HG02840 (cell line): ENCODE data around the gene TEFM.
"Not testable (repeated sequence)": the region's sequence is repeated elsewhere in the genome, so short reads cannot be mapped to it uniquely, and the experiment has no call there.

Experiments used
- ATAC-seq: cut with Tn5 transposase; IDR thresholded peaks from one replicate; pipeline ENCODE4 v1.9.1; 2021; ENCODE audit warnings: mild to moderate bottlenecking, moderate library complexity, moderate number of reproducible peaks; ENCODE audit not compliant: unreplicated experiment, low FRiP score

TEFM gene

DNA sequence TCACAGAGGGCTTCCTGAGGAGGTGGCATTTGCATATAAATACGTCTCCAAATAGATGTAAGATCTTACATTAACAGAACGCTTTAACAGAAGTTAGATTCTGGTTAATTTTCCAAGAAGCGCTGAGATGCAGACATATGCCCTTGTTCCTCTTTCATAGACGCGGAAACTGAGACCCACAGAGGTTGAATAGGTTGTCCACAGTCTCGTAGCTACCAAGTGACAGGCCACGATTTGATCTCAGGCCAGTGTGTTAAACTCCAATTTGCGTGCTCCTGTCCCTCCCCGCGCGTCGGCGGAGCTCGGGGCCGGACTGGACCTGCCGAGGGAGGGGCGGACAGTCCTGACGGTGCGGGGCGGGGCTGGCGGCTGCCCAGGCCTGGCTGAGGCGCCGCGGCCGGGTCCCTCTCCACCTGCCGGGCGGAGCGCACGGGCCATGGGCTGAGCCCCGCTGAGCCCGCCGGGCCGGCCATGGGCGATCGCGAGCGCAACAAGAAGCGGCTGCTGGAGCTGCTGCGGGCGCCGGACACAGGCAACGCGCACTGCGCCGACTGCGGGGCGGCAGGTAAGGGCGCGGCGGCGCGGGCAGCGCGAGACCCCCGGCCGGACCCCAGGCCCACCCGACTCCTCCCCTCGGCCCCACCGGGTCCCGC is 15.6 kb upstream of the TEFM start, which contains the start of gene ADAP2:
Gene ADAP2, plus strand, starts transcription at position 402 of the 653 bp plus-strand sequence. Its CDS starts 70 bp downstream, at position 472.
- ATAC-seq, result no peak

DNA sequence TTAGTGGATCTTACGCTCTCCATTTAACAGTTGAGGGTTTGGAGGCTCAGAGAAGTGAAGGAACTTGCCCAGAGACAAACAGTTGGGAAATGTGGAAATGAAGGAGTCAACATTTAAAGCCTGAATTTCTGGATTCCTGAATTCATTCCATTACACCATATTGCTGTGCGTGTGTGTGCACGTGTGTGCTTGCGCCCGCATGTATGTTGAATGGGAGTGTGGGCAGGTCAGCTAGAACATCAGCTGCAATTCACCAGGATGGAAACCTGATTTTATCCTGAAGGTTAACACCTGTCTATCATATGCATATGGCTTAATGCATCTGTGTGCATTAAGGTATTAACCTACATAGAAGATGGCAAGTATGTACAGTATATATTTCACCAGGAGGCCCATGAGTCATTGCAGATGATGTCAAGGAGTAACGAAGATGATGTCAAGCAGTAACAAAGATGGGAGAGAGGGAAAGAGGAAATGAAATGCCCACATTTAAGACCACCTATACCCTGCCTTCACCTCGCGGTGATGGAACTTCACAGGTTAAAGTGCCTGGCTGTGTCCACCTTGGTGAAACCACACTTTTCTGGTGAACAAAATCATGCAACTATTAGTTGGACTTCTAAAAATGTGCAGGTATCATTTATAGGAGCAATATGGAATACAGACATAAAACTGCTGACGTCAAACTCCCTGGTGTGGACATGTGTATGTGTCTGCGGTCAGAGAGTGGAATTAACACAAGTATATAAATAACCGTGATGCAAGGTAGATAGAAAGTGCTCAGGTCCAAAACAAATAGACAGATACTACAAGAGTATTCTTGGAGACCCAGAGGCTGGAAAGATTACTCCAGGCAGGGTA is 14.9 kb upstream of the TEFM start:
- ATAC-seq, result no peak

DNA sequence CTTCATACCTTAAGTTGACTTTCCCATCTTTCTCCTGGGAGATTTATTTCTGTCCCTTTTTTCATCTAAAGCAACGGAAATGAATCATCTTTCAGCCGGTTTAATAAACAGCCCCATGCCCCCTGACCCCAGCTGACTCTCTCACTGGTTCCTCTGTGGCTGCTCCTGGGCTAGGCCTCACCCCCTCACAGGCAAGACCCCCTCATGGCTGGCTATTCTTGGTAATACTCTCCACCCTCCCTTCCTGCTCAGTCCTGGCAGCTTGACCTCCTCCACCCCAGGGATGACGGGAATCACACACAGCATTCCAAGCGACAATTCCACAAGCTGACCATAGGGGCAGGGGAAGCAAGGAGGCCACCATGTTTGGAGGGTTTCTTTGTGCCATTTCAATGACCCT is 14.2 kb upstream of the TEFM start:
- ATAC-seq, result no peak

DNA sequence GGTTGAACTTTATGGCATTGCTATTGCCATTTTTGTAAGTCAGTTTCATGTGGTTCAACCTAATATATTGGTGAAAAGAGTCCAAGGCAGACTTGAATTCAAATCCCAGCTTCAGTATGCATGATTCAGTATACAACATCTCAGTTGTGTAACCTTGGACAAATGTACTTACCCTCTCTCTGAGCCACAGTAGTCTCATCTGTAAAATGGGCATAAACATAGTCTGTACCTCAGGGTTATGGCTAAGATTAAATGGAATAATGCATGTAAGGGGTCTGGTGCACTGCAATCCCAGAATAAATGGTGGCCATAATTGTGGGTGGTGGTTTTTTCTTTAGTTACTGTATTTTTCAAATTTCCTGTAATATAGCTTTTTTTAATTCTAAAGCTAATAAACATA is 11.0 kb upstream of the TEFM start:
- no peak for ATAC-seq

DNA sequence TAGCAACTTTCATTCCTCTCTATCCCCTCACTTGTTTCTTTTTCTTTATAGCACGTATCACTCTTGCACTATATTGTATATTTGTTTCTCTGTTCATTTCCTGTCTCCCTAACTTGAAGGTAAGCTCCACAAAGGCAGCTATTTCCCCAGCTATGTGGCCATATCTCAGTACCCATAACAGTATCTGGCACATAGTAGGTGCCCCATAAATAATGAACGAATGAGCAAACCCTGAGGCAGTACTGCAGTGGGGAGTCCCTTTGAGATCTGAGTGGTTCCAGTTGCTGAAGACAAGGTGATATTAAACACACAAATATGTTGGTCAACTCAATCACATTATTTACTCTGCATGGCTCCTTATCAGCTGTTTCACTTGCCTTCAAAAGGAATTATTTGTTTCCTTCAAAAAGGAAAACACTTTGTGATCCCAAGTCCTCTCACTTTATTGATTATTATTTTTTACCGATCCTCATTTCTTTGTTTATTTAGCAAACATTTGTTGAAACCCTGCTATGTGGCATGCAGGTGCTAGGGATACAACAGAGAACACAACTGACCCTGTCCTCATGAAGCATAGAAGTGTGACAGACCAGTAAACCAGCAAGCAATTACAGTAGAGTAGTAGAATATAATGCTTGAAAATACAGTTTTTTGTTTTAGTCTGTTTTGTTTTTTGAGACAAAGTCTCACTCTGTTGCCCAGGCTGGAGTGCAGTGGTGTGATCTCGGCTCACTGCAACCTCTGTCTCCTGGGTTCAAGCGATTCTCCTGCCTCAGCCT is 10.0 kb upstream of the TEFM start:
- ATAC-seq, result no peak

DNA sequence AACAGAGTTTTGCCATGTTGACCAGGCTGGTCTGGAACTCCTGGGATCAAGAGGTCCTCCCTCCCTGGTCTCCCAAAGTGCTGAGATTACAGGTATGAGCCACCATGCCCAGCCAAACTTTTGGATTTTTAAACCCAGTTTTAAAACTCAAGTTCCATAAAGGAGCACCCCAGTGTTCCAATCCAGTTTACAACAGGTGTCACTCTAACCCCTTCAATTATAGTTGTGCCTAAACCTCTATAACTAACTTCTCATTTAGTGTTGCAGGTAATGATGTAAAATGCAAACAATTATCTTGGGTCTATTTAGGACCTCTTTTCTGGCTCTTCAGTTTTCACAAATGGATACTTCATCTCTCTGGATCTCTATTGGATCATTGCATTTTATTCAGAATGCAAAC is 7.9 kb upstream of the TEFM start:
- no peak for ATAC-seq

DNA sequence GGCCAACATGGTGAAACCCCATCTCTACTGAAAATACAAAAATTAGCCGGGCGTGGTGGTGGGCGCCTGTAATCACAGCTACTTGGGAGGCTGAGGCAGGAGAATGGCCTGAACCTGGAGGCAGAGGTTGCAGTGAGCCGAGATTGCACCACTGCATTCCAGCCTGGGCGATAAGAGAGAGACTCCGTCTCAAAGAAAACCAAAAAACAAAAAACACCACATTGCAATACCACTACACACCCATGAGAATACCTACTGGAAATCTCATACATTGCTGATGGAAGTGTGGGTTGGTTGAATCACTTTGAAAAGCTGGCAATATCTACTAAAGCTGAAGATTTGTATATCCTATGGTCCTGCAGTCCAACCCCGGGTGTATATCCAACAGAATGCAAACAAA is 4.1 kb upstream of the TEFM start:
- ATAC-seq, result not testable (repeated sequence)

DNA sequence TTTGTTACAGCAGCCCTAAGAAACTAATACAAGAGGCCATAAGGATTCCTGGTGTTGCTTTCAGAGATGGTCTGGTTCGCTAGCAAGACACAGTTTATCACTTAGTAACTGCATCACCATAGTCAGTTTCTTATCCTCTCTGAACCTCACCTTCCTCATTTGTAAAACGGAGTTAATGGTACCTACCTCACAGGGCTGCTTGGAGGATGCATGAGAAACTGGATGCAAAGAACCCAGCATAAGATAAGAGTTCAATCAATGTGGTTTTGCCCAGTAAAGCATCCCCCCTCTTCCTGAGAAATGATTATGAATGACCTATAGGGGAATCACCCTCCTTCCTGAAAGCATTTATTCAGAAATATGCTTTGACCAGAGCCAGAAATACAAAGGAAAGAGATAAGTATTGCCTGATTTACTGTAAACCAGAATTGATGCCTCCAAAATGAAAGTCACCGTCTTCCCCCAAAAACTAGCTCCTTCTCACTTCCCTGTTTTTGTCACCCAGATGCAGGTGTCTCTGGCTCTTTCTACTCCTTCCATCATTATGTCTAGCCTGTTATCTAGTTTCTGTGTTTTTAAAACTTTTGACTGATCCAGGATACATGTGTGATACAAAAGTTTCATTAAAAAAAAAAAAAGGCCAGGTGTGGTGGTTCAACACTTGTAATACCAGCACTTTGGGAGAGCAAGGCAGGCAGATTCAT is 2.8 kb upstream of the TEFM start:
- no peak for ATAC-seq

DNA sequence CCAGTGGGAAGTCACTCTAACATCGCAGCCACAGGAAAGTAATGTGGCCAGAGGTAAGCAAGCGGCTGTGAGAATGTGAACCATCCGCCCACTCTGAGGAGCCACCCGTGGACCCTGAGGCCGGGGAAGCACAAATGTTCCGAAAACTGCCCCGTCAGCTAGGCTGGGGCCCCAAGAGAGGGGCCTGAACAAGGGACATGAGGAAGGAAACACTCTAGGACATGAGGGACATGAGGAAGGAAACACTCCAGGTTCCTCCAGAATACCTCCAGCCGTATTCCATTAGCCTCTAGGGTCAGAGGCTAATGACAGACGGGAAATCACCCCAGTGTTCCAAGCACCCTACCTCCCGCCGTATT is 317 bp downstream of the TEFM start:
- peak; percentile 39 for ATAC-seq

DNA sequence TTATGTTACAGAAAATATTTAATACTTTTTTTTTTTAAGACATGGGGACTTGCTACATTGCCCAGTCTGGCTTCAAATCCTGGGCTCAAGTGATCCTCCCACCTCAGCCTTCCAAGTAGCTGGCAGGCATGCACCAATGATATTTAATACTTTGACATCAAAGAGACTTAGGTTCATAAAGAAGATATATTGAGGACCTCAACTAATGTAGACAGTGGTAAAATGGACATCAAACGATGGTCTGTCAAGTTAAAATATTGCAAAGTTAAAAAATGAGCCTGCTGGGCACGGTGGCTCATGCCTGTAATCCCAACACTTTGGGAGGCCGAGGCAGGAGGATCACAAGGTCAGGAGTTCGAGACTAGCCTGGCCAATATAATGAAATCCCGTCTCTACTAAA is 8.7 kb downstream of the TEFM start:
- no peak for ATAC-seq

DNA sequence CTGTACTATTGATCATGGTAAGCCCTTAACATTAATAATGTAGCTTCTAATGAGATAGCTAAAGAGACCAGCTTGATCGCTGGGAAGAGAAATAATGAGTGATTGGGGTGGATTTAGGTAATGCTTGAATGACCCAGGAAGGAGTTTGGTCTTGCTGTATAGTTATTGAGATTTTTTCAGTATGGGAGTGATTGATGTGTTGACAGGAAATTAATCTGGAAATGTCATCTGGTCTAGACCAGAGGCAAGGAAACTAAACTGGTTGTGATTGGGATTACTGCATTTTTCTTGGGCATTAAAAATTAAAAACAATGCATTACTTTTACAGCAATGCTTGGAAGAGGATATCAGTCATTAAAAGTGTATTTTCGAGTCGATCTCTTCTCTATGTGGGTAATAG is 11.8 kb downstream of the TEFM start:
- ATAC-seq, result no peak

DNA sequence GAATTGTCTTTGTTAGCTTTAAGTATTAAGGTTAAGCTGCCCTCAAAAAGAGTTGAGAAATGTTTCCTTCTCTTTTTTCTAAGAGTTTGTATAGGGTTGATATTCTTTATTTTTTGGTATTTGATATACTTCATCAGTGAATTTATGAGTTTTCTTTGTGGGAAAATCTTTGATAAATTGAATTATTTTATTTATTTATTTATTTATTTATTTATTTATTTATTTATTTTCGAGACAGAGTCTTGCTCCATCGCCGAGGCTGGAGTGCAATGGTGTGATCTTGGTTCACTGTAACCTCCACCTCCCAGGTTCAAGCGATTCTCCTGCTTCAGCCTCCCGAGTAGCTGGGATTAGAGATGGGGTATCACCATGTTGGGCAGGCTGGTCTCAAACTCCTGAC is 19.9 kb downstream of the TEFM start:
- no peak for ATAC-seq

DNA sequence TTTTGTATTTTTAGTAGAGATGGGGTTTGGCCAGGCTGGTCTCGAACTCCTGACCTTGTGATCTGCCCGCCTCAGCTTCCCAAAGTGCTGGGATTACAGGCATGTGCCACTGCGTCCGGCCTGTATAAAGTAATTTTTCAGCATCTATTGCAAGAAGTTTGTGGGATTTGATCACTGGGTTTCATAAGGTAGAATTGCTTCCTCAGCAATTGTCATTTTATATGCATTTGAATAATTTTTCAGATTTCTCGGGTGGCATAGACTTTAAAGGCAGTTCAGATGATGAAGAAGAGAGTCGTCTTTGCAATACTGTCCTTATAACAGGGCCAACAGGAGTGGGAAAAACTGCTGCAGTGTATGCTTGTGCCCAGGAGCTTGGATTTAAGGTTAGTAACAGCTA is 37.0 kb downstream of the TEFM start:
- ATAC-seq, result no peak

DNA sequence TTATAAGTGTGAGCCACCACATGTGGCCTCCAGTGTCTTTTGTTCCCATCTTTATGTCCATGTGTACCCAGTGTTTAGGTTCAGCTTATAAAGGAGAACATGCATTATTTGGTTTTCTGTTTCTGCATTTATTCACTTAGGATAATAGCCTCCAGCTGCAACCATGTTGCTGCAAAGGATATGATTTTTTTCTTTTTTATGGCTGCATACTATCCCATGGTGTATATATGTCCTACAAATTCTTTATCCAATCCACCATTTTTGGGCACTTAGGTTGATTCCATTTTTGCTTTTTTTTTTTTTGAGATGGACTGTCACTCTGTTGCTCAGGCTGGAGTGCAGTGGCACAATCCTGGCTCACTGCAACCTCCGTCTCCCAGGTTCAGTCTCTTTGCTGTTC is 41.4 kb downstream of the TEFM start:
- ATAC-seq, result no peak

DNA sequence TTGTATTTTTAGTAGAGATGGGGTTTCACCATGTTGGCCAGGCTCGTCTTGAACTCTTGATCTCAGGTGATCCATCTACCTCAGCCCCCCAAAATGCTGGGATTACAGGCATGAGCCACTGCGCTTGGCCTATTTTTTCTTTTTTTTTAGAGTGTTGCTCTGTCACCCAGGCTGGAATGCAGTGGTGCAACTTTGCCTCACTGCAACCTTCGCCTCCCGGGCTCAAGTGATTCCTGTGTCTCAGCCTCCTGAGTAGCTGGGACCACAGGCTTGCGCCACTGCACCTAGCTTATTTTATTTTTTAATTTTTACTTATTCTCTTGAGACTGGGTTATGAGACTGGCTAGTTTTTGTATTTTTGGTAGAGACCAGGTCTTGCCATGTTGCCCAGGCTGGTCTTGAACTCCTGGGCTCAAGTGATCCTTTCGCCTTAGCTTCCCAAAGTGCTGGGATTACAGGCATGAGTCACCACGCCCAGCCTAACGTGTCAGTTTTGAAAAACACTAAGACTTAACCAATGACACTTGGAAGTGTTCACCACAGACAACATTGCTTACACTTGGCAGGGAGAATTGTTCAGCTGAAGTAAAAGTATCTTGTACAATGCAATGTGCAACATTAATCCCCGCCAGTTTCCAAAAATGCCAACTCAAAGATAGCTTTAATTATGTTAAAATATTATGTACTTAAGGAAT is 47.3 kb downstream of the TEFM start:
- ATAC-seq, result no peak

DNA sequence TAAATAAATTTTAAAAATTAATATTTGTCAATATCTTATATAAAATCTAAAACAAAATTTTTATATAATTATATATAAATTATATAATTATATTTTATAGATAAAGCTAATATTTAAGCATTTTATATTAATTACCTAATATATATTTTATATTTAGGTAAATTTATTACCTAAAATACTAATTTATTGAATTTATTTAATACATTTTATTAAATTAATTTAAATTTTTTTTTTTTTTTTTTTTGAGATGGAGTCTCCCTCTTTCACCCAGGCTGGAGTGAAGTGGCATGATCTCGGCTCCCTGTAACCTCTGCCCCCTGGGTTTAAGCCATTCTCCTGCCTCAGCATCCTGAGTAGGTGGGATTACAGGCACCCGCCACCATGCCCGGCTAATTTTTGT is 51.9 kb downstream of the TEFM start:
- no peak for ATAC-seq
